Ishikawa (cell line): ENCODE measurements around the gene TNFSF13B.

Experiments
- CEBPB ChIP-seq: IDR thresholded peaks from 2 replicates; pipeline ENCODE4 v1.6.1; 2012
- CREB1 ChIP-seq: IDR thresholded peaks from 2 replicates; pipeline ENCODE4 v1.6.1; 2012; ENCODE audit warnings: low read depth
- EGR1 ChIP-seq: IDR thresholded peaks from 2 replicates; pipeline ENCODE4 v1.6.1; 2012
- EP300 ChIP-seq: IDR thresholded peaks from 2 replicates; pipeline ENCODE4 v1.6.1; 2012; ENCODE audit warnings: borderline replicate concordance
- FOXM1 ChIP-seq: IDR thresholded peaks from 2 replicates; pipeline ENCODE4 v1.6.1; 2012; ENCODE audit warnings: low read depth, borderline replicate concordance
- NFIC ChIP-seq: IDR thresholded peaks from 2 replicates; pipeline ENCODE4 v1.6.1; 2012
- RAD21 ChIP-seq: IDR thresholded peaks from 2 replicates; pipeline ENCODE4 v1.6.1; 2012; ENCODE audit warnings: low read depth
- TAF1 ChIP-seq: IDR thresholded peaks from 2 replicates; pipeline ENCODE4 v1.6.1; 2012; ENCODE audit warnings: low read depth, mild to moderate bottlenecking
- TCF12 ChIP-seq: IDR thresholded peaks from 2 replicates; pipeline ENCODE4 v1.6.1; 2012; ENCODE audit warnings: low read depth
- TEAD4 ChIP-seq: IDR thresholded peaks from 2 replicates; pipeline ENCODE4 v1.6.1; 2012
- YY1 ChIP-seq: IDR thresholded peaks from 2 replicates; pipeline ENCODE4 v1.6.1; 2012; ENCODE audit warnings: low read depth
- ZBTB7A ChIP-seq: IDR thresholded peaks from 2 replicates; pipeline ENCODE4 v1.6.1; 2012; ENCODE audit warnings: low read depth
- TF ChIP-seq, protein P1 (sequence below): IDR thresholded peaks from 2 replicates; pipeline ENCODE4 v1.6.1; 2012; ENCODE audit warnings: low read depth, mild to moderate bottlenecking
- TF ChIP-seq, protein P2 (sequence below): IDR thresholded peaks from 2 replicates; pipeline ENCODE4 v1.6.1; 2012
- TF ChIP-seq, protein P3 (sequence below): IDR thresholded peaks from 2 replicates; pipeline ENCODE4 v1.6.1; 2012

Gene TNFSF13B

DNA sequence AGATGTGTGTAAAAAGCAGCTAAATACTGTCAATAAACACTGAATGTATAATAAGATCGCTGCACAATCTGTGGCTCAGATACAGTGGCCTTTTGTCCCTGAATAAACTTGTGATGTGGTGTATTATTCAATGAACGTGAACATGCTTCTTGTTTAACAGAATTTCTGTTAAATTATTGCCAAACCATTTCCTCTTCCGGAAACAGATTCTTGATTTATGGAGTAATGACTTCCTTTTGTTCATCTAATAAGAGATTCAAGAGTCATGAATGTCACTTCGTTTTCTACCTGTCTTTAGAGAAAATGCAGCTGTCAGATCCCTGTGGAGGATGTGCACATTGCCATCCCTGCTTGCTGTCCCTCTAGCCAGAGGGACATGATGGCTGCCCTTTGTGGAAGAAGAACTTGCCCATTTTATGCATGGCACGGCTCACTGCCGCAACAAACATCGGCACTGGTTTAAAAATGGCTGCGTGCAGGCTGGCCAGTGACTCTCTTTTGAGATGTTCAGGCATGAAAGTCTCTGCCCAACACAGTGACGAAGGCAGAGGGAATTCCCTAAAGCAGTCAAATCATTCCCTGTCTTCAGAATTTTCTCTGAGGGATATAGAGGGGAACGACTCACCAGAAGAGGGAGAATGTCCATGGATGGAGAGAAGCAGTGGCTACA lies 3.1 kb upstream of the TNFSF13B start:
- TF ChIP-seq CEBPB (no peak), EP300 (no peak), TCF12 (no peak), CREB1 (no peak), RAD21 (no peak), NFIC (no peak), TEAD4 (no peak), YY1 (no peak), ZBTB7A (no peak), TAF1 (no peak), FOXM1 (no peak), EGR1 (no peak)
- TF ChIP-seq, protein P1, sequence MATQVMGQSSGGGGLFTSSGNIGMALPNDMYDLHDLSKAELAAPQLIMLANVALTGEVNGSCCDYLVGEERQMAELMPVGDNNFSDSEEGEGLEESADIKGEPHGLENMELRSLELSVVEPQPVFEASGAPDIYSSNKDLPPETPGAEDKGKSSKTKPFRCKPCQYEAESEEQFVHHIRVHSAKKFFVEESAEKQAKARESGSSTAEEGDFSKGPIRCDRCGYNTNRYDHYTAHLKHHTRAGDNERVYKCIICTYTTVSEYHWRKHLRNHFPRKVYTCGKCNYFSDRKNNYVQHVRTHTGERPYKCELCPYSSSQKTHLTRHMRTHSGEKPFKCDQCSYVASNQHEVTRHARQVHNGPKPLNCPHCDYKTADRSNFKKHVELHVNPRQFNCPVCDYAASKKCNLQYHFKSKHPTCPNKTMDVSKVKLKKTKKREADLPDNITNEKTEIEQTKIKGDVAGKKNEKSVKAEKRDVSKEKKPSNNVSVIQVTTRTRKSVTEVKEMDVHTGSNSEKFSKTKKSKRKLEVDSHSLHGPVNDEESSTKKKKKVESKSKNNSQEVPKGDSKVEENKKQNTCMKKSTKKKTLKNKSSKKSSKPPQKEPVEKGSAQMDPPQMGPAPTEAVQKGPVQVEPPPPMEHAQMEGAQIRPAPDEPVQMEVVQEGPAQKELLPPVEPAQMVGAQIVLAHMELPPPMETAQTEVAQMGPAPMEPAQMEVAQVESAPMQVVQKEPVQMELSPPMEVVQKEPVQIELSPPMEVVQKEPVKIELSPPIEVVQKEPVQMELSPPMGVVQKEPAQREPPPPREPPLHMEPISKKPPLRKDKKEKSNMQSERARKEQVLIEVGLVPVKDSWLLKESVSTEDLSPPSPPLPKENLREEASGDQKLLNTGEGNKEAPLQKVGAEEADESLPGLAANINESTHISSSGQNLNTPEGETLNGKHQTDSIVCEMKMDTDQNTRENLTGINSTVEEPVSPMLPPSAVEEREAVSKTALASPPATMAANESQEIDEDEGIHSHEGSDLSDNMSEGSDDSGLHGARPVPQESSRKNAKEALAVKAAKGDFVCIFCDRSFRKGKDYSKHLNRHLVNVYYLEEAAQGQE, result no peak
- TF ChIP-seq, protein P2, sequence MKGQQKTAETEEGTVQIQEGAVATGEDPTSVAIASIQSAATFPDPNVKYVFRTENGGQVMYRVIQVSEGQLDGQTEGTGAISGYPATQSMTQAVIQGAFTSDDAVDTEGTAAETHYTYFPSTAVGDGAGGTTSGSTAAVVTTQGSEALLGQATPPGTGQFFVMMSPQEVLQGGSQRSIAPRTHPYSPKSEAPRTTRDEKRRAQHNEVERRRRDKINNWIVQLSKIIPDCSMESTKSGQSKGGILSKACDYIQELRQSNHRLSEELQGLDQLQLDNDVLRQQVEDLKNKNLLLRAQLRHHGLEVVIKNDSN, result no peak
- TF ChIP-seq, protein P3, sequence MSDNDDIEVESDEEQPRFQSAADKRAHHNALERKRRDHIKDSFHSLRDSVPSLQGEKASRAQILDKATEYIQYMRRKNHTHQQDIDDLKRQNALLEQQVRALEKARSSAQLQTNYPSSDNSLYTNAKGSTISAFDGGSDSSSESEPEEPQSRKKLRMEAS, result no peak

DNA sequence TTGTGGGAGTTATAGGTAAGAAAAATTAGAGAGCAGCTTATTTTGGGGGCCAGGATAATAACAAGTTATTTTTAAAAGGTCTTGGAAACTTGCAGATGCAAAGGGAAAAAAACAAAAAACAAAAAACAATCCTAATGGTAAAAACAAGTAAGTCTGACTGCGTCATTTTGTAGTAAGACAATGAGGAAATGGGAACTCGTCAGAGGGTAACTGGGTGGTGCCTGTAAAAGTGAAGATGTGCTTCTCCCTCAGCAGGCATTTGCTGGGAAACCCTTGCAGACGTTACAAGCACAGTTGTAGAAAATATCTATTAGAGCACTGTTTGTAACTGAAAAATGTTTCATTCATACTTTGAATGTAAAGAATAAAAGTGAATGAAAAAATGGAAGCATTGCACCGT lies 2.2 kb upstream of the TNFSF13B start:
- TF ChIP-seq EGR1 (no peak), TEAD4 (no peak)

DNA sequence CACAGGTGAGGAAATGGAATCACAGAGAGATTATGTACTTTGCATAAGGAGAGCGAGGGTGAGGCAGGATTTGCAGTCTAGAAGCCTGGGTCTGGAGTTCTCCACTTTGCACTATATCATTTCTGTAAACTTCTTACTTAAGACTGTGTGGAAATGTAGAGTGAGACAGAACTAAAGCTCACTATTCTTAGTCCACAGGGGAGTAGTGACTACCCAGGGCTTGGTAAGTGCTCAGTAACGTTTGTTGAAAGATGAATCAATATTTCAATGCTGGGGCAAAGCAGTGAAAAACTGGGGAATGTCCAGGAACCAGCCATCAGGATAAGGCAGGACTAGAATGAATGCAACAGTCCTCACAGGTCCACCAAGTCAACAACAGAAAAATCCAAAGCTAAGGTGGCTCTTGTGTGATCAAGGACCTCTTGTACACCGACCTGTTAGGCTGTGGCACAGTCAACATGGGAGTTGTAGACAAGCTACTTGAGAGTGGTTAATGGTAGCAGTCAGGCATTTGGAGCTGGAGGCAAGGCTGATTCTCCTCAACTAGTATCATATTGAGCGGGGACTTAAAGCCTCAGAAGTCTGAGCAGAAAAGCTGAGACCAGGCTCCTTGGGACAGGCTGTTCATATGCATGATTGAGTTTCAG lies 929 bp upstream of the TNFSF13B start:
- no peak for TF ChIP-seq TCF12
- TF ChIP-seq CREB1, result no peak
- TF ChIP-seq CEBPB, result no peak
- TF ChIP-seq NFIC, result no peak
- TF ChIP-seq, protein P2, result no peak
- no peak for TF ChIP-seq EP300
- no peak for TF ChIP-seq FOXM1
- no peak for TF ChIP-seq EGR1
- no peak for TF ChIP-seq TAF1
- TF ChIP-seq, protein P1, result no peak
- TF ChIP-seq RAD21, result no peak
- TF ChIP-seq TEAD4, result no peak

DNA sequence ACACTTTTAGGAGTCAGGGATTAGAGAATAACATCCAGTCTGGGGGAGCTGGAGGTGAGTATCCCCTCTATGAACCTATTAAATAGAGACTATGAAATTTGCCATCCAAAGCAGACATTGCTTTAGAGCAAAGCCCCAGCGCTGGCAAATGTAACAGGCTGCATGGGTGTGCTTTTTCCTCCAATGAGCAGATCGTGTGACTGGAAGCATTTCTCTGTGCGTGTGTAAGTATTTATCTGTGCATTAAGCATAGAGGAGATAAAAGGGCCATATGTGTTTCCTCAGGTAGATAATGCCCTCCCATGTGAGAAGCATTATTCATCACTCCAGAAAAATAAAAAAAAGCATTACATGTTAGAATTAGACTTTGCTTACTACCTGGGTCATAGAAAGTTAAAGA lies 924 bp downstream of the TNFSF13B start:
- TF ChIP-seq NFIC (no peak), YY1 (no peak), EP300 (no peak), TAF1 (no peak), ZBTB7A (no peak), CEBPB (no peak), TCF12 (no peak), FOXM1 (no peak), TEAD4 (no peak), EGR1 (no peak)
- TF ChIP-seq, protein P1, result no peak
- TF ChIP-seq, protein P2, result no peak
